ENCODE data around the gene RNF32. TPM values are rescaled to one million over a fixed set of nuclear protein-coding genes. Genes with fewer than 3 reads are reported as not detected.

The RNF32 gene
- total and polyA plus RNA-seq, 10 donors, result 0.28 to 2.8 (median 0.75) TPM; not detected in 1

DNA sequence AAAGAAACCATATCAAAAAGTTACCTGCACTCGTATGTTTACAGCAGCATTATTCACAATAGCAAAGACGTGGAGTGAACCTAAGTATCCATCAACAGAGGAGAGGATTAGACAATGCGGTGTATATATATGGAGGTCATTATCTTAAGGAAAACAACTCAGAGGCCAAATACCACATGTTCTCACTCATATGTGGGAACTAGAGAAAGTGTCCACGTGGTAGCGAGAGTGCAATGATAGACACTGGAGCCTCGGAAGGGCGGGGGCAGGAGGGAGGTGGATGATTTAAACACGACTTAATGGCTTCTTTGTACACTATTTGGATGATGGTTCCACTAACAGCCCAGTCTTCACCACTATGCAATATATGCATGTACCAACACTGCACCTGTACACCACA, 40.1 kb upstream of the RNF32 start:
- intact Hi-C loops (cut with DNase I; ENCODE audit: low total_unique reads), result no loop called here
- H3K4me3 ChIP-seq, result no peak overlapping the region
- WGBS, 5 donors, result 85 to 93% (median 89%) methylated on average over 8 of the region's 8 CpGs

DNA sequence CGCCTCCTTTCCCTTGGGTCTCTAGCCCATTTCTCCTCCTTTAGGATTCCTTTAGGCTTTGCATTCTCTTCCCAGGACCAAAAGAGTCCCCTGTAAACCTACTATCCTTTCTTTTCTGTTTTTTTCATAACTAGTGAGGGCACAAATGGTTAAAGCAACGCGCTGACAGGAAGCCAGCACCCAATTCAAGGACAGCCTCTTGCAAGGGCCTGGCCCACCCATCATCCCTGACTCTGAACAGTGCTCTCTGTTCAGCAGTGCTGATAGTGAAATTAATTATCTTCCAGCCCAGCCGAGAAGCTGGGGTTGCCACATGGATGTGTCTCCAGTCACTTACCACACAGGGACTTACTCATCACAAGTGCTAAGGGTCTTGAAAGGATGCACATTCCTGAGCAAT, 38.3 kb upstream of the RNF32 start:
- WGBS, 5 donors, result 70 to 83% (median 77%) methylated on average over 4 of the region's 4 CpGs

More for the DNA sequence above, 40.1 kb upstream of the RNF32 start:
- Histone ChIP-seq H3K27me3 (replicated peaks in 1 of 7) (peaks cover 0 to 9% (median 0%) of the 10 kb centered on the region in 7 donors), H3K4me1 (no peaks in the 10 kb centered on the region), H3K27ac (no peak overlapping the region), H3K9me3 (peaks cover 0 to 6% (median 0%) of the 10 kb centered on the region in 8 donors), H3K36me3 (no peaks in the 10 kb centered on the region)
- DNase-seq, result no peak
- TF ChIP-seq, protein P1, sequence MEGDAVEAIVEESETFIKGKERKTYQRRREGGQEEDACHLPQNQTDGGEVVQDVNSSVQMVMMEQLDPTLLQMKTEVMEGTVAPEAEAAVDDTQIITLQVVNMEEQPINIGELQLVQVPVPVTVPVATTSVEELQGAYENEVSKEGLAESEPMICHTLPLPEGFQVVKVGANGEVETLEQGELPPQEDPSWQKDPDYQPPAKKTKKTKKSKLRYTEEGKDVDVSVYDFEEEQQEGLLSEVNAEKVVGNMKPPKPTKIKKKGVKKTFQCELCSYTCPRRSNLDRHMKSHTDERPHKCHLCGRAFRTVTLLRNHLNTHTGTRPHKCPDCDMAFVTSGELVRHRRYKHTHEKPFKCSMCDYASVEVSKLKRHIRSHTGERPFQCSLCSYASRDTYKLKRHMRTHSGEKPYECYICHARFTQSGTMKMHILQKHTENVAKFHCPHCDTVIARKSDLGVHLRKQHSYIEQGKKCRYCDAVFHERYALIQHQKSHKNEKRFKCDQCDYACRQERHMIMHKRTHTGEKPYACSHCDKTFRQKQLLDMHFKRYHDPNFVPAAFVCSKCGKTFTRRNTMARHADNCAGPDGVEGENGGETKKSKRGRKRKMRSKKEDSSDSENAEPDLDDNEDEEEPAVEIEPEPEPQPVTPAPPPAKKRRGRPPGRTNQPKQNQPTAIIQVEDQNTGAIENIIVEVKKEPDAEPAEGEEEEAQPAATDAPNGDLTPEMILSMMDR (IDR thresholded peaks at IDR 0.05 in 8 of 11, conservative IDR thresholded peaks at IDR 0.05 in 3 of 11), result no peak
- TF ChIP-seq POLR2A (IDR thresholded peaks at IDR 0.05), result no peak
- no peak for TF ChIP-seq POLR2AphosphoS5 (IDR thresholded peaks at IDR 0.05)

DNA sequence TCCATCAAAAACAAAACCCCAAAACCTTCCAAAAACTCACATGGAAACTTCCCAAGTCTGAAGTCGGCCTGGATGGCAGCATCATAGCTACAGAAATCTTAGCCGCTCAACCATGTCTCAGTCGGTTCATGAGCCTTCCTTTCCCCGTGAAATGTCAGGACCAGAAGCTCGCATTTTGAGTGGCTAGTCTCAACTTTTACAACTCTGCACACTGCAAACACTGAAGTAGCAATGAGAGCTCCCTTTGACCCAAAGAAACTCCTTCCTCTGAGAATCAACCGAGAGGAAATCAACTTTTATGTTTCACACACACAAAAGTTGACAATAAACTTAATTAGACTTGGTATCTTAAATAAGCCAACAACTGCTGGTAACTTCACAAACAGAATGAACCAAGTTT, 37.6 kb upstream of the RNF32 start:
- Histone ChIP-seq H3K27ac (no peak overlapping the region), H3K36me3 (no peaks in the 10 kb centered on the region), H3K9me3 (peaks cover 0 to 3% (median 0%) of the 10 kb centered on the region in 8 donors), H3K4me1 (peaks cover 0 to 10% (median 8%) of the 10 kb centered on the region in 6 donors), H3K27me3 (replicated peaks in 1 of 7) (peaks cover 0 to 29% (median 10%) of the 10 kb centered on the region in 7 donors), H3K4me3 (no peak overlapping the region)
- intact Hi-C loops (cut with DNase I; ENCODE audit: low total_unique reads), result no loop called here
- WGBS, 5 donors, result 78 to 88% (median 83%) methylated on average over 6 of the region's 6 CpGs
- no peak for DNase-seq
- TF ChIP-seq, protein P1 (IDR thresholded peaks at IDR 0.05 in 8 of 11, conservative IDR thresholded peaks at IDR 0.05 in 3 of 11), result no peak
- TF ChIP-seq POLR2AphosphoS5 (IDR thresholded peaks at IDR 0.05) (no peak), POLR2A (IDR thresholded peaks at IDR 0.05) (no peak)

More for the DNA sequence above, 38.3 kb upstream of the RNF32 start:
- intact Hi-C loops (cut with DNase I; ENCODE audit: low total_unique reads), result no loop called here
- peaks cover 0 to 6% (median 0%) of the 10 kb centered on the region in 8 donors for H3K9me3 ChIP-seq
- H3K4me1 ChIP-seq, result peaks cover 0 to 2% (median 1%) of the 10 kb centered on the region in 6 donors
- H3K36me3 ChIP-seq, result no peaks in the 10 kb centered on the region
- no peak overlapping the region for H3K4me3 ChIP-seq
- H3K27ac ChIP-seq, result no peak overlapping the region
- DNase-seq, result no peak
- TF ChIP-seq POLR2AphosphoS5 (IDR thresholded peaks at IDR 0.05), result no peak
- TF ChIP-seq POLR2A (IDR thresholded peaks at IDR 0.05), result no peak
- H3K27me3 ChIP-seq (replicated peaks in 1 of 7), result peaks cover 0 to 22% (median 3%) of the 10 kb centered on the region in 7 donors

DNA sequence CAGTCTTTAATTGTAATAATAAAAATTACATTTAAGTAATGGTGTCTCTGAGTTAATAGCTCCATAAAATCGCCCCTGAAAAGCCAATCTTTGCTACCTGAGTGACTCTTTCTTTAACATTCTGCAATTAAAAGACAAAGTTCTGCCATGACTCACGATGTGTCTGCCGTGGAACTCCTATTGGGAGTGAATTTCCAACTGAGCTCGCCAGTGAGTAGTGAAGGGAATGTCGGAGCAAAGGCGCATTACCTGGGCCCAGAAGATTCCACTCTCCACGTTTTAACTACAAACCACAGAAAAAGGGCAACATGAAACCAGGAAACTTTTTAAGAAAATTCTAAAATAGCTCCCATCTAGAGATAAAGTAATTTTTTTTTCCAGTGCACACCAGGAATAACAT, 36.9 kb upstream of the RNF32 start:
- H3K4me1 ChIP-seq, result peaks cover 0 to 13% (median 10%) of the 10 kb centered on the region in 6 donors
- no peak for DNase-seq
- no peaks in the 10 kb centered on the region for H3K9me3 ChIP-seq
- TF ChIP-seq POLR2AphosphoS5 (IDR thresholded peaks at IDR 0.05) (no peak), POLR2A (IDR thresholded peaks at IDR 0.05) (no peak)
- TF ChIP-seq, protein P1 (IDR thresholded peaks at IDR 0.05 in 8 of 11, conservative IDR thresholded peaks at IDR 0.05 in 3 of 11), result no peak
- H3K27ac ChIP-seq, result no peak overlapping the region
- WGBS, 5 donors, result 82 to 90% (median 86%) methylated on average over 7 of the region's 7 CpGs
- intact Hi-C loops (cut with DNase I; ENCODE audit: low total_unique reads), result no loop called here
- H3K4me3 ChIP-seq, result no peak overlapping the region
- H3K27me3 ChIP-seq (replicated peaks in 1 of 7), result peaks cover 0 to 35% (median 10%) of the 10 kb centered on the region in 7 donors
- no peaks in the 10 kb centered on the region for H3K36me3 ChIP-seq
